ENCODE results near the gene IGF2R. TPM values are rescaled to one million over a fixed set of nuclear protein-coding genes. Genes with fewer than 3 reads are reported as not detected.

IGF2R gene
- total RNA-seq, 1 experiment from 2014 or later, result 127 TPM

DNA sequence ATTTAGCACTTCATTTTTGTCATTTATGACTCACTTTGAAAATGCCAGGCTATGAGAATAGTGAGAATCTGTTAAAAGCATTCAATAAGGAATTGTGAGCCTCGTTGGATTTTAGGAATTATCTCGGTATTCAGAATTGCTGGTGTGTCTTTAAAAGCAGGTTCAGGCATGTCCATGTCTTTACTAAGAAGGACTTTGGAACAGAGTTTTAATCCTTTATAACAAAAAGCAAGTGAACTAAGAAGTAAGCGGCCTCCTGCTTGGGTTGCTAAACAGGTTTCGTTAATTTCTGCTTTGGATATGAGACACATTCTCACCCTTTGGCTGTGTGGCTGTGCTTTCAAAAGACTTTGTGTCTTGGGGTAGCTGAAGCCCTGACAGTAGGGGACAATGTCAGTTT is 74.9 kb downstream of the IGF2R start:
- H3K4me3 Mint-ChIP-seq (ENCODE audit: low read depth, unreplicated experiment), result no peak overlapping the region
- intact Hi-C loops (cut with micrococcal nuclease; ENCODE audit: unreplicated experiment), result loop anchor here (2.0 to 5.0 kb wide), 2 partner anchors 61 to 181 kb away; no protein-coding TSS in a partner anchor
- no peak overlapping the region for H3K27ac Mint-ChIP-seq (ENCODE audit: unreplicated experiment)
- no peak for DNase-seq
- H3K9me3 Mint-ChIP-seq (ENCODE audit: low read depth, unreplicated experiment), result no peaks in the 10 kb centered on the region
- CTCF ChIA-PET, result no interaction called here
- no peaks in the 10 kb centered on the region for H3K27me3 Mint-ChIP-seq (ENCODE audit: unreplicated experiment)
- BruUV-seq (replicated peaks), result no TSS peak
- TF ChIP-seq, protein P1, sequence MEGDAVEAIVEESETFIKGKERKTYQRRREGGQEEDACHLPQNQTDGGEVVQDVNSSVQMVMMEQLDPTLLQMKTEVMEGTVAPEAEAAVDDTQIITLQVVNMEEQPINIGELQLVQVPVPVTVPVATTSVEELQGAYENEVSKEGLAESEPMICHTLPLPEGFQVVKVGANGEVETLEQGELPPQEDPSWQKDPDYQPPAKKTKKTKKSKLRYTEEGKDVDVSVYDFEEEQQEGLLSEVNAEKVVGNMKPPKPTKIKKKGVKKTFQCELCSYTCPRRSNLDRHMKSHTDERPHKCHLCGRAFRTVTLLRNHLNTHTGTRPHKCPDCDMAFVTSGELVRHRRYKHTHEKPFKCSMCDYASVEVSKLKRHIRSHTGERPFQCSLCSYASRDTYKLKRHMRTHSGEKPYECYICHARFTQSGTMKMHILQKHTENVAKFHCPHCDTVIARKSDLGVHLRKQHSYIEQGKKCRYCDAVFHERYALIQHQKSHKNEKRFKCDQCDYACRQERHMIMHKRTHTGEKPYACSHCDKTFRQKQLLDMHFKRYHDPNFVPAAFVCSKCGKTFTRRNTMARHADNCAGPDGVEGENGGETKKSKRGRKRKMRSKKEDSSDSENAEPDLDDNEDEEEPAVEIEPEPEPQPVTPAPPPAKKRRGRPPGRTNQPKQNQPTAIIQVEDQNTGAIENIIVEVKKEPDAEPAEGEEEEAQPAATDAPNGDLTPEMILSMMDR (IDR thresholded peaks at IDR 0.05; ENCODE audit: unreplicated experiment), result no peak
- peaks cover 58% of the 10 kb centered on the region for H3K36me3 Mint-ChIP-seq (ENCODE audit: insufficient read depth, unreplicated experiment)
- peaks cover 20% of the 10 kb centered on the region for H3K4me1 Mint-ChIP-seq (ENCODE audit: low read depth, unreplicated experiment)

DNA sequence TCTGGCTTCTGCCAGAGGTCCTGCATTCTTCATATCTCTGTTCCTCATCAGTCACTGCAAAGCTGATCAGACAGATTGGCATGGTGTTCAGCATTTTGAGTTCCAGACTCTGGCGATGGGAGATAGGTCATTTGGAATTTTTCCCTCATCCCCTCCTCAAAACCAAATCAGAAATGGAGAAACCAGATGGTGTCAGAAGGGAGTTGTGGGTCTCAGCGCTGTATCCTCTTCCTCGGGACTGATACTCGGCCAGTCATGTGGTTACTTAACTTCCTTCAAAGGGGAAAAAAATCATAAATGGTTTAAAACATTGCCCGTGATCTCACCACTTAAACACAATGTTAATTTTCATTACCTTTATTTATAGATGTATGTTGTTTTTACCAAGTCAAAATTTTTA is 75.8 kb downstream of the IGF2R start:
- Mint-ChIP-seq H3K27me3 (ENCODE audit: unreplicated experiment) (no peaks in the 10 kb centered on the region), H3K27ac (ENCODE audit: unreplicated experiment) (no peak overlapping the region), H3K4me3 (ENCODE audit: low read depth, unreplicated experiment) (no peak overlapping the region), H3K9me3 (ENCODE audit: low read depth, unreplicated experiment) (no peaks in the 10 kb centered on the region), H3K4me1 (ENCODE audit: low read depth, unreplicated experiment) (peaks cover 20% of the 10 kb centered on the region), H3K36me3 (ENCODE audit: insufficient read depth, unreplicated experiment) (peaks cover 58% of the 10 kb centered on the region)
- no TSS peak for BruUV-seq (replicated peaks)
- TF ChIP-seq, protein P1 (IDR thresholded peaks at IDR 0.05; ENCODE audit: unreplicated experiment), result no peak
- intact Hi-C loops (cut with micrococcal nuclease; ENCODE audit: unreplicated experiment), result loop anchor here (5.0 kb wide), 1 partner anchor 62 kb away; no protein-coding TSS in a partner anchor
- CTCF ChIA-PET, result no interaction called here
- no peak for DNase-seq

DNA sequence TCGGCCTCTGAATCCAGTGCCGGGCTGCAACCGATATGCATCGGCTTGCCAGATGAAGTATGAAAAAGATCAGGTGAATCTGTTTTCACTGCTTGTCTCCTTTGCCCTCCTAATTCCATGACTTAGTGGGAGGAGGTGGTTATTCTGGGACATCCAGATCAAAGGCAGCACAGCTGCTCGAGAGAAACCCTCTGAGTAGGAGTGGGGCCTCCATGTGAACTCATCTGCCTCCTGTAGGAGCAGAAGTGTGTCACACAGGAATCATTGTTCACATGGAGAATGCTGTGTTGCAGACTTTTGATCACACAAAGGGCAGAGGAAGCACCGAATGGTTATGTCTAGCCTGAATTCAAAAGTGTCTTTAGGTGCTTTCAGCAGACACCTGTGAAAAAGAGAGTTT is 79.6 kb downstream of the IGF2R start:
- BruUV-seq (replicated peaks), result no TSS peak
- intact Hi-C loops (cut with micrococcal nuclease; ENCODE audit: unreplicated experiment), result no loop called here
- Mint-ChIP-seq H3K9me3 (ENCODE audit: low read depth, unreplicated experiment) (no peaks in the 10 kb centered on the region), H3K27ac (ENCODE audit: unreplicated experiment) (no peak overlapping the region), H3K4me3 (ENCODE audit: low read depth, unreplicated experiment) (no peak overlapping the region), H3K27me3 (ENCODE audit: unreplicated experiment) (no peaks in the 10 kb centered on the region), H3K4me1 (ENCODE audit: low read depth, unreplicated experiment) (no peaks in the 10 kb centered on the region), H3K36me3 (ENCODE audit: insufficient read depth, unreplicated experiment) (peaks cover 47% of the 10 kb centered on the region)
- no peak for DNase-seq
- CTCF ChIA-PET, result no interaction called here
- TF ChIP-seq, protein P1 (IDR thresholded peaks at IDR 0.05; ENCODE audit: unreplicated experiment), result no peak

DNA sequence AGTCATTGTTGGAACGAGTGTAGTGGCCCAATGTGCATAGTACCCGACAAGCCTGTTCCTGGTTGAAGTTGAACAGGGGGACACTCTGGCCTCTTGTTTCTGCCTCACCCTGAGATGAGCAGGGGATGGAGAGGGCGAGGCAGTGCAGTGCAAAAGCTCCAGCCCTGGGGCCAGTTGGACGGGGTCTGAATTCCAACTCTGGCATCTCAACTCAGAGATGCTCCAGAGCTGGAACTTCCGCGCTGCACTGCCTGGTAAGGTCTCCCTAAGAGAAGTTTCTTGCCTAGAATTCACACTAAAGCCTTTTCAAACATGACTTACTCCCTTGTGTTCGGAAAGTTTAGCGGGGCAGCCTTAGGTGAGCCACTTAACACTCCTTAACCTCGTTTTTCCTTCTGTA is 80.5 kb downstream of the IGF2R start:
- no peak for DNase-seq
- TF ChIP-seq, protein P1 (IDR thresholded peaks at IDR 0.05; ENCODE audit: unreplicated experiment), result no peak
- no peaks in the 10 kb centered on the region for H3K9me3 Mint-ChIP-seq (ENCODE audit: low read depth, unreplicated experiment)
- CTCF ChIA-PET, result no interaction called here
- no peak overlapping the region for H3K4me3 Mint-ChIP-seq (ENCODE audit: low read depth, unreplicated experiment)
- no peaks in the 10 kb centered on the region for H3K4me1 Mint-ChIP-seq (ENCODE audit: low read depth, unreplicated experiment)
- H3K27me3 Mint-ChIP-seq (ENCODE audit: unreplicated experiment), result no peaks in the 10 kb centered on the region
- H3K27ac Mint-ChIP-seq (ENCODE audit: unreplicated experiment), result no peak overlapping the region
- no TSS peak for BruUV-seq (replicated peaks)
- H3K36me3 Mint-ChIP-seq (ENCODE audit: insufficient read depth, unreplicated experiment), result peaks cover 38% of the 10 kb centered on the region
- intact Hi-C loops (cut with micrococcal nuclease; ENCODE audit: unreplicated experiment), result no loop called here

All from Calu3 (cell line).